Retinal pigment epithelial cell (primary cell): ENCODE data around the gene P2RX3.

Experiments
- DNase-seq: peaks from one replicate; pipeline ENCODE4 v3.0.0-alpha.2; 2010; ENCODE audit warnings: low read depth
- H3K4me3 ChIP-seq: 2 replicates; pipeline ENCODE4 v1.5.1; 2011; ENCODE audit warnings: mild to moderate bottlenecking, low read length, control low read depth, moderate library complexity
- CTCF ChIP-seq: conservative IDR thresholded peaks from 2 replicates; pipeline ENCODE4 v1.5.1; 2011; ENCODE audit warnings: low read depth, low read length, control low read depth, inconsistent platforms

Gene P2RX3

GRCh38 chr11:57322256-57323166 lies 15.6 kb upstream of the P2RX3 start:
- no peak for TF ChIP-seq CTCF
- H3K4me3 ChIP-seq: peak overlapping the region; percentile 85
- DNase-seq: peak; percentile 90

GRCh38 chr11:57323167-57323854 lies 14.8 kb upstream of the P2RX3 start:
- H3K4me3 ChIP-seq: peak overlapping the region; percentile 85
- DNase-seq: no peak
- peak; percentile 19 for TF ChIP-seq CTCF

GRCh38 chr11:57323855-57324153 lies 14.3 kb upstream of the P2RX3 start:
- no peak for DNase-seq
- H3K4me3 ChIP-seq: peak overlapping the region; percentile 85
- no peak for TF ChIP-seq CTCF

- no peak for TF ChIP-seq CTCF
- peak overlapping the region; percentile 85 for H3K4me3 ChIP-seq
- DNase-seq: no peak
Measured at GRCh38 chr11:57324154-57324885, 13.8 kb upstream of the P2RX3 start.

- TF ChIP-seq CTCF: no peak
Measured at GRCh38 chr11:57324886-57325734, 13.0 kb upstream of the P2RX3 start, which contains the start of gene TNKS1BP1. Gene TNKS1BP1, minus strand, starts transcription at chr11:57324952. Its CDS starts 3,067 bp downstream, at chr11:57321885.

GRCh38 chr11:57325735-57326048 lies 12.5 kb upstream of the P2RX3 start:
- peak overlapping the region; percentile 85 for H3K4me3 ChIP-seq
- no peak for DNase-seq
- TF ChIP-seq CTCF: no peak

More at GRCh38 chr11:57324886-57325734, 13.0 kb upstream of the P2RX3 start, which contains the start of gene TNKS1BP1:
- DNase-seq: peak; percentile 86
- H3K4me3 ChIP-seq: peak within 1 kb of the TSS; percentile 85
